Fibroblast of lung (primary cell): ENCODE results near the gene NUDT15. TPM values are rescaled to one million over a fixed set of nuclear protein-coding genes. Genes with fewer than 3 reads are reported as not detected.
A peak's percentile ranks its signal among the peaks of the same experiment; 100 is the strongest.

Experiments used
- DNase-seq, 2 donors: peaks; one replicate each; pipeline versions ENCODE4 v3.0.0 to v3.0.0-alpha.2; 2010; ENCODE audit warnings: low read depth in 2 of 2
- H2AFZ ChIP-seq: 2 replicates; pipeline ENCODE4 v1.5.1; 2012; ENCODE audit warnings: low read length, control low read depth, inconsistent platforms
- H3K27ac ChIP-seq: 2 replicates; pipeline ENCODE4 v1.5.1; 2011; ENCODE audit warnings: low read length, control low read depth; ENCODE audit not compliant: insufficient read depth
- H3K27me3 ChIP-seq: 2 replicates; pipeline ENCODE4 v1.5.1; 2011; ENCODE audit warnings: mild to moderate bottlenecking, low read length; ENCODE audit not compliant: control insufficient read depth, insufficient read depth
- H3K36me3 ChIP-seq: 2 replicates; pipeline ENCODE4 v1.5.1; 2011; ENCODE audit warnings: low read length; ENCODE audit not compliant: control insufficient read depth, insufficient read depth
- H3K4me1 ChIP-seq: 2 replicates; pipeline ENCODE4 v1.5.1; 2011; ENCODE audit warnings: low read length; ENCODE audit not compliant: control insufficient read depth, insufficient read depth; ENCODE audit errors: extremely low read depth
- H3K4me2 ChIP-seq: 2 replicates; pipeline ENCODE4 v1.5.1; 2011; ENCODE audit warnings: low read length, control low read depth; ENCODE audit not compliant: insufficient read depth; ENCODE audit errors: extremely low read depth
- H3K4me3 ChIP-seq, 4 experiments: fragments of 200-600 bp in 1 of 4; sonication (generic) in 1 of 4; replicated peaks in 1 of 4; 2 replicates each; pipeline ENCODE4 v1.5.1; 2011 to 2016; ENCODE audit warnings: low read length in 4 of 4, low read depth in 3 of 4, mild to moderate bottlenecking in 3 of 4, control low read depth in 2 of 4, inconsistent platforms in 1 of 4, mixed read lengths in 1 of 4; ENCODE audit not compliant: insufficient read depth in 1 of 4; ENCODE audit errors: control extremely low read depth in 1 of 4
- H3K79me2 ChIP-seq: 2 replicates; pipeline ENCODE4 v1.5.1; 2012; ENCODE audit warnings: mild to moderate bottlenecking, low read length, inconsistent platforms; ENCODE audit not compliant: control insufficient read depth, insufficient read depth
- H3K9ac ChIP-seq: 2 replicates; pipeline ENCODE4 v1.5.1; 2011; ENCODE audit warnings: mild to moderate bottlenecking, low read length, control low read depth; ENCODE audit not compliant: insufficient read depth
- H3K9me3 ChIP-seq: 2 replicates; pipeline ENCODE4 v1.5.1; 2012; ENCODE audit warnings: low read depth, low read length; ENCODE audit not compliant: control insufficient read depth, insufficient read depth
- H4K20me1 ChIP-seq: 2 replicates; pipeline ENCODE4 v1.5.1; 2011; ENCODE audit warnings: low read length; ENCODE audit not compliant: control insufficient read depth, insufficient read depth; ENCODE audit errors: extremely low read depth
- EZH2 ChIP-seq: IDR thresholded peaks from 2 replicates; pipeline ENCODE4 v1.5.1; 2012; ENCODE audit warnings: low read length, control low read depth, mild to moderate bottlenecking; ENCODE audit errors: missing control alignments
- polyA plus RNA-seq, 2 donors: library from polyadenylated mRNA; depleted of rRNA in 1 of 2; stranded (reverse) in 1 of 2; unstranded in 1 of 2; fragments of >200 nt; gene quantifications; 2 replicates each; pipeline ENCODE4 v1.2.1, GENCODE V29; 2011 to 2012; ENCODE audit warnings: missing spikeins in 1 of 2
- total RNA-seq: library from RNA; depleted of rRNA; stranded (reverse); fragments of >200 nt; gene quantifications from 2 replicates; pipeline ENCODE4 v1.2.1, GENCODE V29; 2014
- TF ChIP-seq, protein P1 (sequence below), 2 donors: IDR thresholded peaks in 1 of 2; conservative IDR thresholded peaks in 1 of 2; 1 replicate in 1 of 2; 2 replicates in 1 of 2; pipeline ENCODE4 v1.5.1; 2011 to 2012; ENCODE audit warnings: low read length in 2 of 2, control low read depth in 1 of 2, inconsistent platforms in 1 of 2, low read depth in 1 of 2, mild to moderate bottlenecking in 1 of 2

NUDT15 gene
- total and polyA plus RNA-seq, 2 donors (not counting 1 experiment from before 2014, with no cell fraction given): 18.0 TPM

DNA sequence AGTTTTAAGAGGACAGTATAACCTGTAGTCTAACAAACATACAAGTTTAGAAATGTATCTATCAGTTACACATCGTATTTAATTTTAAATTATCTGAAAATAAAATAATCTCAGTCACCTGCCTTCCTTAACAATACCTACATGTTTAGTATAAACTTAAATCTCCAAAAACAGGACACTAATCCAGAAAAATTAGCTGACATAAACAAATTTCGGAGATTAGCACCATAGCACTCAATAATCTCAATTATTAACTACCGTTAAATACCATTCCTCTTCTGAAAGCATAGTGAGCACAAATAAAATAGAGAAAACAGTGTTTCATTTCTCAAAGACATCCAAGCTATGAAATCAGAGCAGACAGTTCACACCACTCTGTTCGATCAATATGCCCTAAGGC, 44.2 kb downstream of the NUDT15 start:
- no peaks in the 10 kb centered on the region for H3K4me1 ChIP-seq
- H3K27ac ChIP-seq: no peak overlapping the region
- DNase-seq: no peak
- H3K9ac ChIP-seq: no peak overlapping the region
- H3K27me3 ChIP-seq: no peaks in the 10 kb centered on the region
- no peaks in the 10 kb centered on the region for H3K79me2 ChIP-seq
- H3K9me3 ChIP-seq: no peaks in the 10 kb centered on the region
- H3K4me3 ChIP-seq: no peak overlapping the region
- H2AFZ ChIP-seq: no peak overlapping the region
- no peaks in the 10 kb centered on the region for H4K20me1 ChIP-seq
- no peak overlapping the region for H3K4me2 ChIP-seq
- TF ChIP-seq EZH2: no peak
- TF ChIP-seq, protein P1, sequence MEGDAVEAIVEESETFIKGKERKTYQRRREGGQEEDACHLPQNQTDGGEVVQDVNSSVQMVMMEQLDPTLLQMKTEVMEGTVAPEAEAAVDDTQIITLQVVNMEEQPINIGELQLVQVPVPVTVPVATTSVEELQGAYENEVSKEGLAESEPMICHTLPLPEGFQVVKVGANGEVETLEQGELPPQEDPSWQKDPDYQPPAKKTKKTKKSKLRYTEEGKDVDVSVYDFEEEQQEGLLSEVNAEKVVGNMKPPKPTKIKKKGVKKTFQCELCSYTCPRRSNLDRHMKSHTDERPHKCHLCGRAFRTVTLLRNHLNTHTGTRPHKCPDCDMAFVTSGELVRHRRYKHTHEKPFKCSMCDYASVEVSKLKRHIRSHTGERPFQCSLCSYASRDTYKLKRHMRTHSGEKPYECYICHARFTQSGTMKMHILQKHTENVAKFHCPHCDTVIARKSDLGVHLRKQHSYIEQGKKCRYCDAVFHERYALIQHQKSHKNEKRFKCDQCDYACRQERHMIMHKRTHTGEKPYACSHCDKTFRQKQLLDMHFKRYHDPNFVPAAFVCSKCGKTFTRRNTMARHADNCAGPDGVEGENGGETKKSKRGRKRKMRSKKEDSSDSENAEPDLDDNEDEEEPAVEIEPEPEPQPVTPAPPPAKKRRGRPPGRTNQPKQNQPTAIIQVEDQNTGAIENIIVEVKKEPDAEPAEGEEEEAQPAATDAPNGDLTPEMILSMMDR (conservative IDR thresholded peaks at IDR 0.05 in 1 of 2, IDR thresholded peaks at IDR 0.05 in 1 of 2; ENCODE audit: low read depth in 1 of 2, low read length in 2 of 2): no peak
- H3K36me3 ChIP-seq: peaks cover 11% of the 10 kb centered on the region

DNA sequence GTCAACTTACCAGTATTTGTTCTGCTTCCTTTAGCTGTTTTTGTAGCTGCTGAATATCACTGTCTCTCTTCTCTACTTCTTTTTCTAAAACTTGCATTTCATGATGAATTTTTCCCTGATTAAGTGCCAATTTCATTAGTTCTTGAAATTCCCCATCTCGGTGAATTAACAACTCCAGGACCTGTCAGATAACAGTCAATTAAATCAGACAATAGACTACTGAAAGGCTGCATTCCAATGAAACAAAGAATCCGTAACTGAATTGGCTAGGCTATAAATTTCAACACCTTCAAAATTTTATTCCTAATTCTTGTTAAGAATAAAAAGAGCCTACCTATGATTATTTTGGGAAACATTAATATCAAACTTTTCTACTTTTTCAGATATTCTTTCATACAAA, 48.7 kb downstream of the NUDT15 start:
- peaks cover 4% of the 10 kb centered on the region for H3K36me3 ChIP-seq
- H2AFZ ChIP-seq: no peak overlapping the region
- TF ChIP-seq, protein P1 (conservative IDR thresholded peaks at IDR 0.05 in 1 of 2, IDR thresholded peaks at IDR 0.05 in 1 of 2; ENCODE audit: low read depth in 1 of 2, low read length in 2 of 2): no peak
- no peak for TF ChIP-seq EZH2
- no peak overlapping the region for H3K4me3 ChIP-seq
- no peaks in the 10 kb centered on the region for H3K4me1 ChIP-seq
- H3K27ac ChIP-seq: no peak overlapping the region
- no peaks in the 10 kb centered on the region for H3K27me3 ChIP-seq
- DNase-seq: no peak
- H3K9me3 ChIP-seq: no peaks in the 10 kb centered on the region
- H3K9ac ChIP-seq: no peak overlapping the region
- peaks cover 34% of the 10 kb centered on the region for H3K79me2 ChIP-seq
- no peaks in the 10 kb centered on the region for H4K20me1 ChIP-seq
- no peak overlapping the region for H3K4me2 ChIP-seq

DNA sequence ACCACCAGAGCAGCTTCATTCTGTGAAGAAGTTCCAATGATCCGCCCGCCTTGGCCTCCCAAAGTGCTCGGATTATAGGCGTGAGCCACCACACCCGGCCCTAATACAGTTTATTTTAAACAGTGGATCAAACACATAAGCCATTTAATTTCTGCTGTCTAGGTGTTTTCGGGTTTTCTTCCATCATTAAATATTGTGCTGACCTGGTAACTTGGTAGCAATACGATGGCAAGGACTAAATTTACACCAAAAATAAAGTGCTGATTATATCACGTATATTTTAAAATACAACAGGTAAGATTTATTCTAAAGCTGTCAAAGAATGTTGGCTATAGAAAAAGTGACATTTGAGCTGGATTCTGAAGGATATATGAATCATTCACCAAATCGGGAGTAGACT, 56.1 kb downstream of the NUDT15 start:
- Histone ChIP-seq H4K20me1 (no peaks in the 10 kb centered on the region), H3K79me2 (peaks cover 62% of the 10 kb centered on the region), H3K4me1 (no peaks in the 10 kb centered on the region), H3K4me2 (peak overlapping the region; percentile 94), H3K27me3 (no peaks in the 10 kb centered on the region), H3K9me3 (no peaks in the 10 kb centered on the region), H3K27ac (no peak overlapping the region), H3K4me3 (peak overlapping the region; percentile 74 to 99 (median 87)), H3K36me3 (no peaks in the 10 kb centered on the region), H3K9ac (no peak overlapping the region), H2AFZ (no peak overlapping the region)
- DNase-seq: no peak
- TF ChIP-seq, protein P1 (conservative IDR thresholded peaks at IDR 0.05 in 1 of 2, IDR thresholded peaks at IDR 0.05 in 1 of 2; ENCODE audit: low read depth in 1 of 2, low read length in 2 of 2): no peak
- no peak for TF ChIP-seq EZH2
